Glutamatergic neuron (in vitro differentiated cells): Measurements from ENCODE around the gene LSM14B. TPM values are rescaled to one million over a fixed set of nuclear protein-coding genes. Genes with fewer than 3 reads are reported as not detected.

Experiments
- DNase-seq: peaks from one replicate; pipeline ENCODE4 v3.0.0; 2022
- H3K27ac Mint-ChIP-seq: one replicate; pipeline ENCODE4 v1.8.0; 2020; ENCODE audit warnings: mild to moderate bottlenecking, mixed read lengths, inconsistent platforms; ENCODE audit not compliant: unreplicated experiment
- H3K27me3 Mint-ChIP-seq: one replicate; pipeline ENCODE4 v1.8.0; 2020; ENCODE audit warnings: mild to moderate bottlenecking, moderate library complexity, mixed read lengths, inconsistent platforms; ENCODE audit not compliant: unreplicated experiment
- H3K36me3 Mint-ChIP-seq: one replicate; pipeline ENCODE4 v1.8.0; 2020; ENCODE audit warnings: mild to moderate bottlenecking, mixed read lengths, inconsistent platforms; ENCODE audit not compliant: unreplicated experiment
- H3K4me1 Mint-ChIP-seq: one replicate; pipeline ENCODE4 v1.8.0; 2020; ENCODE audit warnings: mild to moderate bottlenecking, low read depth, mixed read lengths, inconsistent platforms; ENCODE audit not compliant: unreplicated experiment
- H3K4me3 Mint-ChIP-seq: one replicate; pipeline ENCODE4 v1.8.0; 2020; ENCODE audit warnings: mild to moderate bottlenecking, mixed read lengths, inconsistent platforms; ENCODE audit not compliant: unreplicated experiment
- H3K9me3 Mint-ChIP-seq: one replicate; pipeline ENCODE4 v1.8.0; 2020; ENCODE audit warnings: mild to moderate bottlenecking, moderate library complexity, mixed read lengths, inconsistent platforms; ENCODE audit not compliant: unreplicated experiment
- total RNA-seq: library from RNA; stranded (reverse); fragmentation: NEBNext Ultra II Directional; extraction: Animal tissue kit (Norgen Biotek cat#: 25700); gene quantifications from one replicate; pipeline ENCODE4 v1.2.1, GENCODE V29; 2021; ENCODE audit not compliant: unreplicated experiment
- TF ChIP-seq, protein P1 (sequence below): fragments of 200-600 bp; sonication (generic); IDR thresholded peaks from one replicate; pipeline ENCODE4 v1.5.0; 2021; ENCODE audit not compliant: partially characterized antibody, unreplicated experiment

The LSM14B gene
- total RNA-seq, 1 donor from 2014 or later, result 73.6 TPM

- DNase-seq, result peak; percentile 80
- peaks cover 16% of the 10 kb centered on the region for H3K4me1 Mint-ChIP-seq
- no peak overlapping the region for H3K27ac Mint-ChIP-seq
- peaks cover 9% of the 10 kb centered on the region for H3K27me3 Mint-ChIP-seq
- H3K9me3 Mint-ChIP-seq, result peaks cover 12% of the 10 kb centered on the region
- H3K4me3 Mint-ChIP-seq, result peak overlapping the region; percentile 5
- TF ChIP-seq, protein P1, sequence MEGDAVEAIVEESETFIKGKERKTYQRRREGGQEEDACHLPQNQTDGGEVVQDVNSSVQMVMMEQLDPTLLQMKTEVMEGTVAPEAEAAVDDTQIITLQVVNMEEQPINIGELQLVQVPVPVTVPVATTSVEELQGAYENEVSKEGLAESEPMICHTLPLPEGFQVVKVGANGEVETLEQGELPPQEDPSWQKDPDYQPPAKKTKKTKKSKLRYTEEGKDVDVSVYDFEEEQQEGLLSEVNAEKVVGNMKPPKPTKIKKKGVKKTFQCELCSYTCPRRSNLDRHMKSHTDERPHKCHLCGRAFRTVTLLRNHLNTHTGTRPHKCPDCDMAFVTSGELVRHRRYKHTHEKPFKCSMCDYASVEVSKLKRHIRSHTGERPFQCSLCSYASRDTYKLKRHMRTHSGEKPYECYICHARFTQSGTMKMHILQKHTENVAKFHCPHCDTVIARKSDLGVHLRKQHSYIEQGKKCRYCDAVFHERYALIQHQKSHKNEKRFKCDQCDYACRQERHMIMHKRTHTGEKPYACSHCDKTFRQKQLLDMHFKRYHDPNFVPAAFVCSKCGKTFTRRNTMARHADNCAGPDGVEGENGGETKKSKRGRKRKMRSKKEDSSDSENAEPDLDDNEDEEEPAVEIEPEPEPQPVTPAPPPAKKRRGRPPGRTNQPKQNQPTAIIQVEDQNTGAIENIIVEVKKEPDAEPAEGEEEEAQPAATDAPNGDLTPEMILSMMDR, result peak; percentile 58
- peaks cover 11% of the 10 kb centered on the region for H3K36me3 Mint-ChIP-seq
Measured at GRCh38 chr20:62136283-62137091, 14.2 kb downstream of the LSM14B start.

- Mint-ChIP-seq H3K4me3 (peak overlapping the region; percentile 5), H3K4me1 (peaks cover 17% of the 10 kb centered on the region), H3K27me3 (peaks cover 14% of the 10 kb centered on the region), H3K36me3 (peaks cover 9% of the 10 kb centered on the region), H3K9me3 (peaks cover 15% of the 10 kb centered on the region), H3K27ac (no peak overlapping the region)
- TF ChIP-seq, protein P1, result no peak
- DNase-seq, result no peak
Measured at GRCh38 chr20:62137092-62137384, 14.8 kb downstream of the LSM14B start.

DNA sequence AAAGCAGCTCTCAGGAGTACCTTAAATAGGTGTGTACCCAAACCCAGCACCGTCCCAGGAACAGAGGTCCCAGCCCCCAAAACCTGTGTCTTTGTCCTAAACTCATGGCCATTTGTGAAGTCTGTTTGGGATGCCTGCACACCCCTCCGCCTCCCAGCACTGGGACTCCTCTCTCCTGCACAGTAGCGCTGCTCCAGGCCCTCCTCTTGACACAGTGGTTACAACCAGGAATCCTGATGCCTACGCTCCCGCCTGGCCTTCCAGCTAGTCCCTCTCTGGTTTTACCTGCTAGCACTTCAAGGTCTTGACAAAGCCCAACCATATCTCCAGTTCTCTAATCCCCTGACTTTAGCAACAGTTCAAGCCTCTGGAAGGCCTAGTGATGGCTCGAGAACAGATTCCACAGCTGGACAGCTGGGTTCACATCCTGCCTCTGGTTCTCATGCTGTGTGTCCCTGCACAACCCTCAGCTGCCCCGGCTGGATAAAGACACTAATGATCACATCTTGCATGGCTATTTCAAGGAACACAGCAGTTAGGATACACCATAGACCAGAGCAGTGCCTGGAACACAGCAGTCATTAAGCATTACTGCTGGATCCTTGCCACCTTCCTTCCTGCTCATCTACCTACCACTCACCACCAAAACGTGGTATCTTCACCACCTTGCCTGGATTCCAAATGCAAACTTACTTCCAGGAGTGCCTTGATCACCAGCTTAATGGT lies 15.4 kb downstream of the LSM14B start:
- peaks cover 5% of the 10 kb centered on the region for H3K36me3 Mint-ChIP-seq
- H3K4me3 Mint-ChIP-seq, result no peak overlapping the region
- TF ChIP-seq, protein P1, result no peak
- H3K27me3 Mint-ChIP-seq, result peaks cover 17% of the 10 kb centered on the region
- peaks cover 14% of the 10 kb centered on the region for H3K4me1 Mint-ChIP-seq
- no peak for DNase-seq
- peaks cover 16% of the 10 kb centered on the region for H3K9me3 Mint-ChIP-seq
- H3K27ac Mint-ChIP-seq, result no peak overlapping the region

DNA sequence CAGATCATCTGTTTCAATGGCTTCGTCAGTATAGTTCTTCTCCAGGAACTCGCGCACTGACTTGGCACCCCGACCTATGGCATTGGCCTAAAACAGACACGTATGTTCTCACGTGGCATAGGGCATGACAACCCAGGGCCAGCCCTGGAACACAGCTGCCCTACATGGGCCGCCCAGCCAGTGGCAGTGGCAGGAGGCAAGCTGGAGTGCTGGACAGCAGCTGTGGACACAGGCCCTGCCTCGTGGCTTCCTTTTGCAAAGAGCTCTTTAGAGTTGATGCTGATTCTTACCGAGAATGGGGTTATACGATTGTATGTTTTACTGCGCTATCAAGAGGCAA lies 15.9 kb downstream of the LSM14B start:
- Mint-ChIP-seq H3K27me3 (peaks cover 17% of the 10 kb centered on the region), H3K36me3 (peaks cover 5% of the 10 kb centered on the region)

More for the DNA sequence above, 15.9 kb downstream of the LSM14B start:
- Mint-ChIP-seq H3K4me3 (no peak overlapping the region), H3K9me3 (peaks cover 16% of the 10 kb centered on the region), H3K4me1 (peaks cover 14% of the 10 kb centered on the region), H3K27ac (no peak overlapping the region)
- TF ChIP-seq, protein P1, result no peak
- no peak for DNase-seq
